ENCODE results near the gene SLC5A4.

SLC5A4 gene

DNA sequence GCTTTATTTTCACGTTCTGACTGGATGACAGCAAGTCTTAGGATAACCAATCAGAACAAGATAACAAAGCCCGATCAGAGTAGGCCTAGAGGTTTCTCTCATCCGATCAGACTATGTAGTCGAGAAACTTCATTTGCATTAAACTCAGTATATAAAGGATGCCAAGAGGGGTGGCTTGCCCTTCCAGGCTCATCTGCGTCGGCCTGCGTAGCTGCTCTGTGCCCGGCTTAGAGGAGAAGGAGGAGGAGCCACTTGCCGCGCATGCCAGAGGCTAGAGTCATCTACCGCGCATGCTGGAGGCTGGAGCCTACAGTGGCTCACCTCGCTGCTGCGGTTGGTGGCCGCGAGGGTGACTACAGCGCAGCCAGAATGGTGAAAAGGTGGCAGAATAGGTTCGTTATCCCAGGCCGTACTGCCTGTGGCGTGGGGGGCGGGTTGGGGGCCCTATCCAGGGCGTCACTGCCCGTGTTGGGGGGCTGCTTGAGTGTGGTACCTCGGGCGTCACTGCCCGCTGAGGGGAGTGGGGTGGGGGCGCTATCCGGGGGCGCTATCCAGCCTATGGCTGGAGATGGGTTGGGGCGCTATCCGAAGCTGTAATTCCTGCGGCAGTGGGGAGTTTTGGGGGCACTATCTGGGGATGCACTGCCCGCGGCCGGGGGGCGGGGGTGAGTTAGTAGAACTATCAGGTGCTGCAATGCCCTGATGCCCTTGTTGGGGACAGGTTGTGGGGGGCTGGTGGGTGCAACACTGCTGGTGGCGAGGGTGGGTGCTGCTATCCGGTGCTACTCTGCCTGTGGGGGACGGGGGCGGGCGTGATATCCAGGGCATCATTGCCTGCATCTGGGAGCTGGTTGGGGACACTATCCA lies 50.1 kb downstream of the SLC5A4 start, which contains the start of gene RFPL2:
Gene RFPL2 (minus strand): TSS at position 218 of the 867 bp plus-strand sequence. CDS start 2,622 bp downstream, outside the sequence.
- no peaks in the 10 kb centered on the region for H3K9me3 ChIP-seq (ENCODE audit: control insufficient read depth, low read length)

DNA sequence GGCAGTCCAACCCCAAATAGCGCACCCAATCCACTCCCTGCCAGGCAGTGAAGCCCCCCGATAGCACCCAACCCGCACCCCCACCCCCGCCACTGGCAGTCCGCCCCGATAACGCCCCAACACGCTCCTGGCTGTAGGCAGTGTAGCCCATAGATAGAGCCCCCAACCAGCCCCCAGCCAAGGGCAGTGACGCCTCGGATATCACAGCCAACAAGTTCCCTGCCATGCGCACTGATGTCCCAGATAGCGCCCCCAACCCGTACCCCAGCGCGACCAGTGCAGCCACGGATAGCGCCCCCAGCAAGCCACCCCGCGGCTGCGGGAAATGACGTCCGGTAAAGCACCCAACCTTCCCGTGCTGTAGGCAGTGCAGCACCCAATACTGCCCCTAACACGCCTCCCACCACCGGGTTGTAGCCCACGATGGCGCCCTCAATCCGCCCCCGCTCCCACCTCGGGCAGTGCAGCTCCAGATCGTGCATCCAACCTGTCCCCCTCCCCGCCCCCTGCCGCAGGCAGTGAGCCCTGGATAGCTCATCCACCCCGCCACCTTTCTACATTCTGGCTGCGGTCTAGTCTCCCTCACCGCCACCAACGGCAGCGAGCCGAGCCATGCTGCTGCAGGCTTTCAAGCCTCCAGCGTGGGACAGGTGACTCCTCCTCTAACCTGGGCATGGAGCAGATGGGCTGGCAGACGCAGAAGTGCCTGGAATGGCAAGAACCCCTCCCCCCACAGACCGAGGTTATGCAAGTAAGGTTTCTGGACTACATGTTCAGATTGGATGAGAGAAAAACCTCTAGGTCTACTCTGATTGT lies 50.9 kb downstream of the SLC5A4 start:
- H3K9me3 ChIP-seq (ENCODE audit: control insufficient read depth, low read length): no peaks in the 10 kb centered on the region
- no peaks in the 10 kb centered on the region for H3K36me3 ChIP-seq (ENCODE audit: control insufficient read depth in 1 of 2, insufficient read depth in 2 of 2, low read depth in 1 of 2, low read length in 2 of 2)
- H3K27me3 ChIP-seq (ENCODE audit: control insufficient read depth in 1 of 2, insufficient read depth in 1 of 2, low read length in 2 of 2): peaks cover 34 to 50% of the 10 kb centered on the region in 2 experiments
- H3K23ac ChIP-seq (ENCODE audit: low read length in 2 of 2): no peak overlapping the region
- peak overlapping the region; percentile 6 for H3K4me2 ChIP-seq (ENCODE audit: low read length, poor library complexity, severe bottlenecking)
- H2AFZ ChIP-seq (ENCODE audit: low read depth, low read length): no peak overlapping the region
- H3K9ac ChIP-seq (ENCODE audit: low read length): no peak overlapping the region
- no peak overlapping the region for H2BK12ac ChIP-seq (ENCODE audit: low read length in 2 of 2)
- H2AK5ac ChIP-seq (ENCODE audit: low read length, severe bottlenecking): no peak overlapping the region
- WGBS: 9% methylated on average over 41 of the region's 42 CpGs
- no peak overlapping the region for H3K14ac ChIP-seq (ENCODE audit: low read length in 2 of 2)
- H2BK15ac ChIP-seq (ENCODE audit: low read depth, poor library complexity, severe bottlenecking): no peak overlapping the region
- peak overlapping the region in 1 of 2 experiments; percentile 10 for H3K4me3 ChIP-seq (ENCODE audit: insufficient read depth in 1 of 2, low read depth in 1 of 2, low read length in 2 of 2)
- no peak for DNase-seq
- no peak overlapping the region for H4K8ac ChIP-seq (ENCODE audit: low read length)
- H3K79me1 ChIP-seq (replicated peaks; ENCODE audit: low read length, poor library complexity, severe bottlenecking): no peaks in the 10 kb centered on the region
- no peak overlapping the region for H3K27ac ChIP-seq (ENCODE audit: low read length, poor library complexity, severe bottlenecking)
- H4K91ac ChIP-seq (ENCODE audit: low read length): no peak overlapping the region
- H2BK120ac ChIP-seq (ENCODE audit: low read depth, low read length): no peak overlapping the region
- H3K4me1 ChIP-seq (ENCODE audit: control insufficient read depth, insufficient read depth, low read depth, low read length): peaks cover 25% of the 10 kb centered on the region
- H3K4ac ChIP-seq (ENCODE audit: low read depth in 1 of 2, low read length in 2 of 2): no peak overlapping the region
- H2BK5ac ChIP-seq (ENCODE audit: low read depth, low read length, poor library complexity, severe bottlenecking): no peak overlapping the region
- no peak overlapping the region for H3K18ac ChIP-seq (ENCODE audit: low read depth in 1 of 2, low read length in 2 of 2)

More for the DNA sequence above, 50.1 kb downstream of the SLC5A4 start, which contains the start of gene RFPL2:
- H4K91ac ChIP-seq (ENCODE audit: low read length): no peak within 1 kb of the TSS
- no peak within 1 kb of the TSS for H2AK5ac ChIP-seq (ENCODE audit: low read length, severe bottlenecking)
- peak within 1 kb of the TSS; percentile 54 for H2AFZ ChIP-seq (ENCODE audit: low read depth, low read length)
- H4K8ac ChIP-seq (ENCODE audit: low read length): peak within 1 kb of the TSS; percentile 76
- peaks cover 33 to 47% of the 10 kb centered on the region in 2 experiments for H3K27me3 ChIP-seq (ENCODE audit: control insufficient read depth in 1 of 2, insufficient read depth in 1 of 2, low read length in 2 of 2)
- no peak within 1 kb of the TSS for H3K18ac ChIP-seq (ENCODE audit: low read depth in 1 of 2, low read length in 2 of 2)
- peak within 1 kb of the TSS; percentile 10 to 38 for H3K4me3 ChIP-seq (ENCODE audit: insufficient read depth in 1 of 2, low read depth in 1 of 2, low read length in 2 of 2)
- peaks cover 25% of the 10 kb centered on the region for H3K4me1 ChIP-seq (ENCODE audit: control insufficient read depth, insufficient read depth, low read depth, low read length)
- no peaks in the 10 kb centered on the region for H3K36me3 ChIP-seq (ENCODE audit: control insufficient read depth in 1 of 2, insufficient read depth in 2 of 2, low read depth in 1 of 2, low read length in 2 of 2)
- peak within 1 kb of the TSS; percentile 6 for H3K4me2 ChIP-seq (ENCODE audit: low read length, poor library complexity, severe bottlenecking)
- H2BK120ac ChIP-seq (ENCODE audit: low read depth, low read length): no peak within 1 kb of the TSS
- H2BK5ac ChIP-seq (ENCODE audit: low read depth, low read length, poor library complexity, severe bottlenecking): no peak within 1 kb of the TSS
- no peak within 1 kb of the TSS for H3K27ac ChIP-seq (ENCODE audit: low read length, poor library complexity, severe bottlenecking)
- H3K23ac ChIP-seq (ENCODE audit: low read length in 2 of 2): peak within 1 kb of the TSS in 1 of 2 experiments; percentile 73
- no peak within 1 kb of the TSS for H3K14ac ChIP-seq (ENCODE audit: low read length in 2 of 2)
- no peak within 1 kb of the TSS for H2BK15ac ChIP-seq (ENCODE audit: low read depth, poor library complexity, severe bottlenecking)
- H3K4ac ChIP-seq (ENCODE audit: low read depth in 1 of 2, low read length in 2 of 2): no peak within 1 kb of the TSS
- DNase-seq: peak; percentile 67
- WGBS: 11% methylated on average over 38 of the region's 41 CpGs
- H3K9ac ChIP-seq (ENCODE audit: low read length): no peak within 1 kb of the TSS
- H2BK12ac ChIP-seq (ENCODE audit: low read length in 2 of 2): no peak within 1 kb of the TSS
- H3K79me1 ChIP-seq (replicated peaks; ENCODE audit: low read length, poor library complexity, severe bottlenecking): no peaks in the 10 kb centered on the region

GRCh38 chr22:32203181-32204039 lies 51.7 kb downstream of the SLC5A4 start:
- Histone ChIP-seq H2BK5ac (ENCODE audit: low read depth, low read length, poor library complexity, severe bottlenecking) (no peak overlapping the region), H2AK5ac (ENCODE audit: low read length, severe bottlenecking) (no peak overlapping the region), H3K9me3 (ENCODE audit: control insufficient read depth, low read length) (no peaks in the 10 kb centered on the region), H3K18ac (ENCODE audit: low read depth in 1 of 2, low read length in 2 of 2) (no peak overlapping the region), H3K4ac (ENCODE audit: low read depth in 1 of 2, low read length in 2 of 2) (no peak overlapping the region), H3K27ac (ENCODE audit: low read length, poor library complexity, severe bottlenecking) (no peak overlapping the region), H3K79me1 (replicated peaks; ENCODE audit: low read length, poor library complexity, severe bottlenecking) (no peaks in the 10 kb centered on the region), H2BK12ac (ENCODE audit: low read length in 2 of 2) (no peak overlapping the region), H3K4me3 (ENCODE audit: insufficient read depth in 1 of 2, low read depth in 1 of 2, low read length in 2 of 2) (no peak overlapping the region), H3K36me3 (ENCODE audit: control insufficient read depth in 1 of 2, insufficient read depth in 2 of 2, low read depth in 1 of 2, low read length in 2 of 2) (no peaks in the 10 kb centered on the region), H3K27me3 (ENCODE audit: control insufficient read depth in 1 of 2, insufficient read depth in 1 of 2, low read length in 2 of 2) (peaks cover 37 to 53% of the 10 kb centered on the region in 2 experiments), H2BK15ac (ENCODE audit: low read depth, poor library complexity, severe bottlenecking) (no peak overlapping the region), H4K8ac (ENCODE audit: low read length) (no peak overlapping the region), H2BK120ac (ENCODE audit: low read depth, low read length) (no peak overlapping the region), H3K9ac (ENCODE audit: low read length) (no peak overlapping the region), H3K4me1 (ENCODE audit: control insufficient read depth, insufficient read depth, low read depth, low read length) (peaks cover 25% of the 10 kb centered on the region), H4K91ac (ENCODE audit: low read length) (no peak overlapping the region), H2AFZ (ENCODE audit: low read depth, low read length) (no peak overlapping the region), H3K14ac (ENCODE audit: low read length in 2 of 2) (no peak overlapping the region), H3K23ac (ENCODE audit: low read length in 2 of 2) (no peak overlapping the region), H3K4me2 (ENCODE audit: low read length, poor library complexity, severe bottlenecking) (no peak overlapping the region)
- whole genome bisulfite sequencing: 48% methylated on average over 52 of the region's 53 CpGs
- no peak for DNase-seq
